H1 (cell line): ENCODE data around the gene COL28A1. TPM values are rescaled to one million over a fixed set of nuclear protein-coding genes. Genes with fewer than 3 reads are reported as not detected.

Source experiments
- CTCF ChIA-PET: fragments of 300-600 bp; sonication (Branson Sonifier 250); formaldehyde crosslinking; loops from one replicate; lab custom pipeline; 2021; ENCODE audit not compliant: partially characterized antibody; lab: Charles Lee
- POLR2A ChIA-PET: fragments of 300-600 bp; sonication (Branson Sonifier 250); formaldehyde crosslinking; loops from one replicate; lab custom pipeline; 2021; ENCODE audit warnings: inconsistent platforms; ENCODE audit not compliant: partially characterized antibody; lab: Charles Lee
- DNase-seq, 2 experiments: peaks; one replicate each; pipeline versions ENCODE4 v3.0.0 to v3.0.0-alpha.2; 2010 to 2022; ENCODE audit warnings: low spot score in 2 of 2, low read depth in 1 of 2, mixed read lengths in 1 of 2
- FAIRE-seq: peaks from 2 replicates; lab custom pipeline; 2011; peaks lifted over from hg19 to GRCh38; lab: Jason Lieb, UNC
- H2AFZ ChIP-seq: 2 replicates; pipeline ENCODE4 v1.8.1; 2012; ENCODE audit warnings: low read length, inconsistent platforms
- H2AK5ac ChIP-seq: 2 replicates; pipeline ENCODE4 v1.6.1; 2013; ENCODE audit warnings: low read depth, low read length
- H2BK120ac ChIP-seq: replicated peaks from 2 replicates; pipeline ENCODE3; 2013; ENCODE audit warnings: low read depth, low read length, inconsistent platforms
- H2BK12ac ChIP-seq: 2 replicates; pipeline ENCODE4 v1.6.1; 2013; ENCODE audit warnings: low read depth, low read length
- H2BK15ac ChIP-seq: 2 replicates; pipeline ENCODE4 v1.6.1; 2013; ENCODE audit warnings: low read length
- H2BK20ac ChIP-seq: 2 replicates; pipeline ENCODE4 v1.6.1; 2013; ENCODE audit warnings: low read length
- H2BK5ac ChIP-seq: 2 replicates; pipeline ENCODE4 v1.6.1; 2013; ENCODE audit warnings: low read depth, low read length
- H3K14ac ChIP-seq: 2 replicates; pipeline ENCODE4 v1.6.1; 2013; ENCODE audit warnings: inconsistent platforms; ENCODE audit not compliant: insufficient read length
- H3K18ac ChIP-seq: 2 replicates; pipeline ENCODE4 v1.6.1; 2013; ENCODE audit warnings: low read length; ENCODE audit errors: extremely low read depth
- H3K23ac ChIP-seq: 2 replicates; pipeline ENCODE4 v1.6.1; 2013; ENCODE audit warnings: inconsistent platforms; ENCODE audit not compliant: insufficient read length
- H3K23me2 ChIP-seq: 2 replicates; pipeline ENCODE4 v1.6.1; 2013; ENCODE audit warnings: low read depth, low read length
- H3K27ac ChIP-seq: 2 replicates; pipeline ENCODE4 v1.6.1; 2011; ENCODE audit warnings: low read depth, low read length, inconsistent platforms
- H3K27me3 ChIP-seq, 4 experiments: replicated peaks in 1 of 4; 1 replicate in 1 of 4; 2 replicates in 3 of 4; pipeline versions ENCODE4 v1.6.1 to v1.8.1; 2011 to 2013; ENCODE audit warnings: low read length in 3 of 4, mild to moderate bottlenecking in 3 of 4, inconsistent platforms in 2 of 4, mixed read lengths in 2 of 4, moderate library complexity in 1 of 4; ENCODE audit not compliant: control insufficient read depth in 3 of 4, insufficient read depth in 3 of 4; ENCODE audit errors: extremely low read depth in 1 of 4
- H3K36me3 ChIP-seq, 4 experiments: 2 replicates each; pipeline versions ENCODE4 v1.6.1 to v1.8.1; 2011 to 2013; ENCODE audit warnings: mild to moderate bottlenecking in 4 of 4, low read length in 3 of 4, moderate library complexity in 2 of 4, control low read depth in 1 of 4, inconsistent platforms in 1 of 4; ENCODE audit not compliant: insufficient read depth in 4 of 4, control insufficient read depth in 2 of 4
- H3K4ac ChIP-seq: replicated peaks from 2 replicates; pipeline ENCODE3; 2013; ENCODE audit warnings: low read length, low read depth, mixed read lengths, inconsistent platforms; ENCODE audit not compliant: insufficient read length
- H3K4me1 ChIP-seq, 4 experiments: replicated peaks in 1 of 4; 1 replicate in 1 of 4; 2 replicates in 3 of 4; pipeline versions ENCODE4 v1.6.1 to v1.8.1; 2011 to 2013; ENCODE audit warnings: low read length in 3 of 4, inconsistent platforms in 2 of 4, mixed read lengths in 1 of 4; ENCODE audit not compliant: insufficient read depth in 4 of 4, control insufficient read depth in 3 of 4
- H3K4me2 ChIP-seq, 2 experiments: 2 replicates each; pipeline versions ENCODE4 v1.6.1 to v1.8.1; 2011 to 2013; ENCODE audit warnings: low read depth in 2 of 2, low read length in 2 of 2, control low read depth in 1 of 2, inconsistent platforms in 1 of 2, mild to moderate bottlenecking in 1 of 2; ENCODE audit not compliant: insufficient read depth in 1 of 2
- H3K4me3 ChIP-seq, 4 experiments: fragments of 200-600, 300-600 bp in 1 of 4; sonication (generic), shearing (Covaris generic), sonication (Bioruptor Twin) in 1 of 4; 2 replicates each; pipeline versions ENCODE4 v1.5.1 to v1.8.1; 2011 to 2016; ENCODE audit warnings: low read length in 4 of 4, low read depth in 3 of 4, control low read depth in 2 of 4, inconsistent platforms in 2 of 4, mild to moderate bottlenecking in 2 of 4, mixed read lengths in 1 of 4, moderate library complexity in 1 of 4; ENCODE audit not compliant: insufficient read depth in 2 of 4; ENCODE audit errors: extremely low read depth in 1 of 4
- H3K56ac ChIP-seq: replicated peaks from 2 replicates; pipeline ENCODE3; 2013; ENCODE audit warnings: low read depth, mild to moderate bottlenecking, mixed read lengths, low read length, inconsistent platforms; ENCODE audit not compliant: insufficient read length
- H3K79me1 ChIP-seq: 2 replicates; pipeline ENCODE4 v1.6.1; 2013; ENCODE audit warnings: low read depth, low read length, control low read depth
- H3K79me2 ChIP-seq, 2 experiments: 2 replicates each; pipeline versions ENCODE4 v1.6.1 to v1.8.1; 2012 to 2013; ENCODE audit warnings: low read length in 2 of 2, mild to moderate bottlenecking in 2 of 2, inconsistent platforms in 1 of 2; ENCODE audit not compliant: insufficient read depth in 2 of 2, control insufficient read depth in 1 of 2
- H3K9ac ChIP-seq, 4 experiments: replicated peaks in 1 of 4; 1 replicate in 1 of 4; 2 replicates in 3 of 4; pipeline versions ENCODE4 v1.6.1 to v1.8.1; 2011 to 2013; ENCODE audit warnings: low read depth in 3 of 4, low read length in 3 of 4, control low read depth in 2 of 4, mild to moderate bottlenecking in 2 of 4, moderate library complexity in 2 of 4, inconsistent platforms in 1 of 4; ENCODE audit errors: extremely low read depth in 1 of 4
- H3K9me3 ChIP-seq, 2 experiments: 2 replicates each; pipeline versions ENCODE4 v1.6.1 to v1.8.1; 2012 to 2013; ENCODE audit warnings: mild to moderate bottlenecking in 2 of 2, moderate library complexity in 2 of 2, control low read depth in 1 of 2, inconsistent platforms in 1 of 2, low read depth in 1 of 2, low read length in 1 of 2, mixed read lengths in 1 of 2; ENCODE audit not compliant: insufficient read depth in 2 of 2
- H4K20me1 ChIP-seq, 2 experiments: replicated peaks in 1 of 2; 2 replicates each; pipeline versions ENCODE3 to v1.8.1; 2011 to 2013; ENCODE audit warnings: inconsistent platforms in 2 of 2, low read length in 2 of 2, mild to moderate bottlenecking in 1 of 2; ENCODE audit not compliant: insufficient read depth in 2 of 2, control insufficient read depth in 1 of 2
- H4K5ac ChIP-seq: 2 replicates; pipeline ENCODE4 v1.6.1; 2013; ENCODE audit warnings: low read length, low read depth, mixed read lengths, inconsistent platforms; ENCODE audit not compliant: insufficient read length
- H4K8ac ChIP-seq: 2 replicates; pipeline ENCODE4 v1.8.0; 2013; ENCODE audit warnings: mild to moderate bottlenecking, moderate library complexity, low read length, inconsistent platforms; ENCODE audit not compliant: insufficient read depth; ENCODE audit errors: extremely low read depth
- H4K91ac ChIP-seq: replicated peaks from 2 replicates; pipeline ENCODE3; 2013; ENCODE audit warnings: low read length, mixed read lengths, inconsistent platforms; ENCODE audit not compliant: insufficient read length
- ASH2L ChIP-seq: fragments of 200-600, 300-600 bp; sonication (generic); IDR thresholded peaks from one replicate; pipeline ENCODE4 v1.7.1; 2017; ENCODE audit warnings: low read length
- BCL11A ChIP-seq, 2 experiments: IDR thresholded peaks; one replicate each; pipeline ENCODE4 v1.6.1; 2011; ENCODE audit warnings: low read depth in 2 of 2, low read length in 2 of 2, mild to moderate bottlenecking in 2 of 2
- CREB1 ChIP-seq: IDR thresholded peaks from 2 replicates; pipeline ENCODE4 v1.6.1; 2012; ENCODE audit warnings: inconsistent platforms
- CTBP2 ChIP-seq: IDR thresholded peaks from 2 replicates; pipeline ENCODE4 v1.7.0; 2011; ENCODE audit warnings: borderline replicate concordance, mild to moderate bottlenecking, moderate library complexity, mixed read lengths, low read length; ENCODE audit not compliant: insufficient read depth, insufficient read length
- ZNF274 ChIP-seq: IDR thresholded peaks from 2 replicates; pipeline ENCODE4 v1.7.0; 2012; ENCODE audit warnings: low read length, borderline replicate concordance; ENCODE audit errors: extremely low read depth
- WGBS, 2 experiments: shearing (Covaris generic) in 1 of 2; methylation state at CpG; one replicate each; pipeline versions ENCODE4 v1.1.6 to v1.1.7; 2013 to 2015; ENCODE audit warnings: low lambda C conversion rate in 2 of 2, mixed read lengths in 2 of 2, inconsistent platforms in 1 of 2, low coverage in 1 of 2, missing lambda C conversion rate in 1 of 2; ENCODE audit not compliant: insufficient replicate concordance in 2 of 2, insufficient coverage in 1 of 2, insufficient read length in 1 of 2; ENCODE audit errors: extremely low coverage in 1 of 2, missing lambda C conversion rate in 1 of 2; 5-methylcytosine and 5-hydroxymethylcytosine counted together
- polyA plus RNA-seq, 7 experiments: library from polyadenylated mRNA; depleted of rRNA in 3 of 7; stranded (reverse) in 5 of 7; unstranded in 2 of 7; fragments of >200 nt in 5 of 7; fragments of 200-250 nt in 2 of 7; gene quantifications; 1 replicate in 5 of 7; 2 replicates in 1 of 7; 4 replicates in 1 of 7; pipeline versions ENCODE4 v1.2.1 to v1.2.3, GENCODE V29; 2011 to 2013; ENCODE audit warnings: missing spikeins in 2 of 7, mixed read lengths in 2 of 7
- total RNA-seq: library from RNA; stranded (reverse); fragmentation: NEBNext Ultra II Directional; extraction: Animal tissue kit (Norgen Biotek cat#: 25700); gene quantifications from 2 replicates; pipeline ENCODE4 v1.2.1, GENCODE V29; 2021

COL28A1 gene
- total and polyA plus RNA-seq, 2 of the 8 experiments (the other 6 are each of a cell fraction or from before 2014, with no cell fraction given) = 0.22 to 0.38 TPM

DNA sequence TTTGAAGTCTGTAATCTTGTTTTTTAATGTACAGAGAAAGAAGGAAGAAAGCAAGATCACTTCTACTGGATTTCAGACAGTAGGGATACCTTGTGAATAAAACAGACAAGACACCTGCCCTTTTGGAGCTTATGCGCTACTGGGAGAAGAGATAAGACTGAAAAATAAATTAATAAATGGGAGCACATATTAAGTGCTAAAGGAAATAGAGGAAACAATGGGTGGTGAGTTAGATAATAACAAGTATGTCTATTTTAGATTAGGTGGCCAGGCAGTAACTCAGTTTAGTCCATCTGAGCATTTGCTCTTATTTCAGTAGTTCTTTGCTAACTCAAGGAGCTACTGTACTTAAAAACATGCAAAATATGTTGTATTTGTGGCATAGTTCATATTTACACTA is 46.9 kb upstream of the COL28A1 start:
- Histone ChIP-seq H3K23me2 (no peaks in the 10 kb centered on the region), H3K9ac (no peak overlapping the region), H3K79me2 (peaks cover 0 to 8% of the 10 kb centered on the region in 2 experiments; a peak in 2 of 4 replicates), H2BK12ac (no peak overlapping the region), H3K4me3 (no peak overlapping the region), H2AK5ac (no peak overlapping the region), H2BK120ac (no peak overlapping the region), H4K8ac (no peak overlapping the region), H3K4me2 (no peak overlapping the region), H3K23ac (no peak overlapping the region), H3K79me1 (no peaks in the 10 kb centered on the region; the same call in 1 of the 2 replicates), H3K27ac (no peak overlapping the region), H2BK5ac (no peak overlapping the region), H3K36me3 (peaks cover 0 to 21% (median 0%) of the 10 kb centered on the region in 4 experiments; a peak in 2 of 8 replicates), H2BK15ac (no peak overlapping the region), H4K20me1 (no peaks in the 10 kb centered on the region), H2AFZ (no peak overlapping the region), H4K91ac (no peak overlapping the region), H4K5ac (no peak overlapping the region), H3K4ac (no peak overlapping the region), H3K14ac (no peak overlapping the region), H3K4me1 (peaks cover 0 to 5% (median 3%) of the 10 kb centered on the region in 4 experiments; a peak in 4 of 7 replicates), H2BK20ac (no peak overlapping the region), H3K56ac (no peak overlapping the region), H3K9me3 (no peaks in the 10 kb centered on the region), H3K27me3 (no peaks in the 10 kb centered on the region), H3K18ac (no peak overlapping the region)
- no peak for DNase-seq
- no peak for FAIRE-seq
- POLR2A ChIA-PET = interaction anchor here (1.0 kb wide), 1 partner anchor 10 kb away, joined by 4 read pairs; no protein-coding TSS in a partner anchor
- CTCF ChIA-PET = interaction anchor here (0.6 kb wide), 1 partner anchor 81 kb away, joined by 4 read pairs; no protein-coding TSS in a partner anchor
- WGBS, 2 experiments = 88% methylated on average over 1 of the region's 1 CpG; no CpG with 5 or more reads in 1 of the 2 experiments
- TF ChIP-seq BCL11A (IDR thresholded peaks at IDR 0.05; ENCODE audit: low read depth in 2 of 2, low read length in 2 of 2) (no peak), ASH2L (no peak), CTBP2 (no peak), ZNF274 (no peak), CREB1 (no peak)
